ENCODE measurements around the gene MYCL. TPM values are rescaled to one million over a fixed set of nuclear protein-coding genes. Genes with fewer than 3 reads are reported as not detected.

The MYCL gene
- total and polyA plus RNA-seq, 2 experiments from 2014 or later: 5.5 to 11.1 TPM

GRCh38 chr1:39858315-39858714 is 43.4 kb downstream of the MYCL start:
- Histone ChIP-seq H3K27ac (no peak overlapping the region), H3K4me1 (ENCODE audit: low read depth) (no peaks in the 10 kb centered on the region), H3K27me3 (no peaks in the 10 kb centered on the region), H3K9me3 (ENCODE audit: low read depth) (no peaks in the 10 kb centered on the region), H3K4me3 (no peak overlapping the region), H3K36me3 (peaks cover 15% of the 10 kb centered on the region)
- no peak for TF ChIP-seq CTCF (IDR thresholded peaks at IDR 0.05; ENCODE audit: low read depth, low read length)
- DNase-seq (ENCODE audit: low read depth in 1 of 2, low spot score in 1 of 2): no peak

- Histone ChIP-seq H3K36me3 (peaks cover 15% of the 10 kb centered on the region), H3K27me3 (no peaks in the 10 kb centered on the region), H3K27ac (no peak overlapping the region), H3K4me1 (ENCODE audit: low read depth) (no peaks in the 10 kb centered on the region), H3K4me3 (no peak overlapping the region), H3K9me3 (ENCODE audit: low read depth) (no peaks in the 10 kb centered on the region)
- DNase-seq (ENCODE audit: low read depth in 1 of 2, low spot score in 1 of 2): no peak
- no peak for TF ChIP-seq CTCF (IDR thresholded peaks at IDR 0.05; ENCODE audit: low read depth, low read length)
Observed at GRCh38 chr1:39857126-39857878, 44.4 kb downstream of the MYCL start.

- TF ChIP-seq CTCF (IDR thresholded peaks at IDR 0.05; ENCODE audit: low read depth, low read length): no peak
- Histone ChIP-seq H3K4me3 (no peak overlapping the region), H3K4me1 (ENCODE audit: low read depth) (no peaks in the 10 kb centered on the region), H3K36me3 (peaks cover 25% of the 10 kb centered on the region), H3K9me3 (ENCODE audit: low read depth) (no peaks in the 10 kb centered on the region), H3K27ac (no peak overlapping the region), H3K27me3 (no peaks in the 10 kb centered on the region)
- no peak for DNase-seq (ENCODE audit: low read depth in 1 of 2, low spot score in 1 of 2)
Observed at GRCh38 chr1:39854738-39855137, 47.0 kb downstream of the MYCL start.

- no peaks in the 10 kb centered on the region for H3K4me1 ChIP-seq (ENCODE audit: low read depth)
- no peak for DNase-seq (ENCODE audit: low read depth in 1 of 2, low spot score in 1 of 2)
- H3K9me3 ChIP-seq (ENCODE audit: low read depth): no peaks in the 10 kb centered on the region
- H3K27ac ChIP-seq: no peak overlapping the region
- no peak overlapping the region for H3K4me3 ChIP-seq
- H3K27me3 ChIP-seq: no peaks in the 10 kb centered on the region
- H3K36me3 ChIP-seq: peaks cover 30% of the 10 kb centered on the region
- TF ChIP-seq CTCF (IDR thresholded peaks at IDR 0.05; ENCODE audit: low read depth, low read length): no peak
Observed at GRCh38 chr1:39854314-39854713, 47.4 kb downstream of the MYCL start.

GRCh38 chr1:39852876-39853275 is 48.8 kb downstream of the MYCL start:
- Histone ChIP-seq H3K9me3 (ENCODE audit: low read depth) (no peaks in the 10 kb centered on the region), H3K4me1 (ENCODE audit: low read depth) (no peaks in the 10 kb centered on the region), H3K4me3 (no peak overlapping the region), H3K36me3 (peaks cover 30% of the 10 kb centered on the region), H3K27me3 (no peaks in the 10 kb centered on the region), H3K27ac (no peak overlapping the region)
- no peak for DNase-seq (ENCODE audit: low read depth in 1 of 2, low spot score in 1 of 2)
- TF ChIP-seq CTCF (IDR thresholded peaks at IDR 0.05; ENCODE audit: low read depth, low read length): no peak

Data from cardiac muscle cell (in vitro differentiated cells and primary cell).